ENCODE data around the gene EMB. TPM values are rescaled to one million over a fixed set of nuclear protein-coding genes. Genes with fewer than 3 reads are reported as not detected.

The EMB gene
- total RNA-seq, 1 donor from 2014 or later = 19.6 TPM

Other genes starting within 250 kb of the EMB start
- 14.5 TPM for gene PARP8, start 225.3 kb upstream of the EMB start, total RNA-seq